Activated naive CD8-positive, alpha-beta T cell treated with anti-CD3 and anti-CD28 coated beads, Interleukin-2, amount 50 U/mL, for 24 hours (primary cell): ENCODE data around the gene SEL1L2.

Experiments
- ATAC-seq: fragments of 150-1000 bp; cut with Tn5 transposase; one replicate; pipeline ENCODE4 v1.10.0; 2021
- DNase-seq: peaks from one replicate; pipeline ENCODE4 v3.0.0; 2021
- H3K27ac Mint-ChIP-seq: one replicate; pipeline ENCODE4 v1.8.0; 2021; ENCODE audit warnings: mild to moderate bottlenecking, mixed read lengths
- H3K27me3 Mint-ChIP-seq: one replicate; pipeline ENCODE4 v1.8.0; 2021; ENCODE audit warnings: mixed read lengths
- H3K36me3 Mint-ChIP-seq: one replicate; pipeline ENCODE4 v1.8.0; 2021; ENCODE audit warnings: low read depth, mixed read lengths
- H3K4me1 Mint-ChIP-seq: one replicate; pipeline ENCODE4 v1.8.0; 2021; ENCODE audit warnings: mixed read lengths
- H3K4me3 Mint-ChIP-seq: one replicate; pipeline ENCODE4 v1.8.0; 2021; ENCODE audit warnings: mild to moderate bottlenecking, moderate library complexity, mixed read lengths
- H3K9me3 Mint-ChIP-seq: one replicate; pipeline ENCODE4 v1.8.0; 2021; ENCODE audit warnings: mixed read lengths

Gene SEL1L2

GRCh38 chr20:13865156-13865555, 125.3 kb downstream of the SEL1L2 start:
- Mint-ChIP-seq H3K36me3 (no peaks in the 10 kb centered on the region), H3K4me1 (no peaks in the 10 kb centered on the region), H3K27ac (no peak overlapping the region), H3K4me3 (no peak overlapping the region), H3K27me3 (peaks cover 6% of the 10 kb centered on the region), H3K9me3 (no peaks in the 10 kb centered on the region)
- ATAC-seq (no peak), DNase-seq (no peak)

DNA sequence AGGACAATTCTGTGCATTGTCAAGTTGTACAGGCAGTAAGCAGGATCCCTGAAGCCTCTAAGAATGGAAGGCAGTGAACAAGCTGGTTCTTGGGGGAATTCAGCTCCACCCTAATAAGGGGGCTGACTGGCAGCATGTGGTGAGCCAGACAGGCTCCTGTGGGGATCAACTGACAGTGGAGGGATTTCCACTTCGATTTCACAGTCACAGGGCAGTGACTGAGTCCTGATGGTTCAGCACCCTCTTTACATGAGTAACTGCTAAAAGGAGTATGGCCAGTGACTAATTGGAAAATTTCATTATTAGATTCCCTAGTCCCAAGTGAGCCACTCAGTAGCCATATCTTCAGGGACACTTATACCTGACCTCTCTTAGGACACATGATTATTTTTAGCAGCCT, 127.2 kb downstream of the SEL1L2 start:
- Mint-ChIP-seq H3K4me3 (no peak overlapping the region), H3K36me3 (no peaks in the 10 kb centered on the region), H3K27ac (no peak overlapping the region), H3K27me3 (peaks cover 6% of the 10 kb centered on the region), H3K4me1 (no peaks in the 10 kb centered on the region), H3K9me3 (no peaks in the 10 kb centered on the region)
- DNase-seq (no peak), ATAC-seq (no peak)

GRCh38 chr20:13862245-13862644, 128.2 kb downstream of the SEL1L2 start:
- Mint-ChIP-seq H3K4me1 (no peaks in the 10 kb centered on the region), H3K4me3 (no peak overlapping the region), H3K27me3 (peaks cover 6% of the 10 kb centered on the region), H3K9me3 (no peaks in the 10 kb centered on the region), H3K36me3 (no peaks in the 10 kb centered on the region), H3K27ac (no peak overlapping the region)
- ATAC-seq: no peak
- no peak for DNase-seq

- Mint-ChIP-seq H3K27ac (no peak overlapping the region), H3K9me3 (no peaks in the 10 kb centered on the region), H3K27me3 (peaks cover 12% of the 10 kb centered on the region), H3K4me1 (no peaks in the 10 kb centered on the region), H3K4me3 (no peak overlapping the region), H3K36me3 (no peaks in the 10 kb centered on the region)
- DNase-seq: no peak
- no peak for ATAC-seq
Observed at GRCh38 chr20:13858871-13859270, 131.5 kb downstream of the SEL1L2 start.

GRCh38 chr20:13858439-13858838, 132.0 kb downstream of the SEL1L2 start:
- Mint-ChIP-seq H3K27ac (no peak overlapping the region), H3K36me3 (no peaks in the 10 kb centered on the region), H3K4me1 (no peaks in the 10 kb centered on the region), H3K9me3 (no peaks in the 10 kb centered on the region), H3K27me3 (peaks cover 12% of the 10 kb centered on the region), H3K4me3 (no peak overlapping the region)
- no peak for DNase-seq
- no peak for ATAC-seq

DNA sequence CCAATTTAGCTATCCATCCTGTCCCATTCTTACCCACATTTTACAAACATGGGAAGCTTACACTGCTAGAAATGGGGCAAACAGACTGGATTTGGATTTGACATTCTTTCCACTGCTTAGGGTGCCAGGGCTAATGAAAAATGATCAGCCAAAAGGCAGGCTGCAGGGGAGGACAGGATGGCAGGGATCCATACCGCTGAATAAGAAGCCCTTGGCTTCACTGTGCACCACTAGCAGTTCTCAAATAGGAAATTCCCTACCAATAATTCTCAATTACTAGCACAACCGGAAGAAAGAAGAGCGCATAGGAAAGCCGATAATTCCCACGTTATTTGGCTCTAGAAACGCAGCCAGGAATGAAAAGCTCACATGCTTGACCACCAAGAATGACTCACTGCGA, 132.5 kb downstream of the SEL1L2 start:
- Mint-ChIP-seq H3K4me3 (no peak overlapping the region), H3K27me3 (peaks cover 12% of the 10 kb centered on the region), H3K9me3 (no peaks in the 10 kb centered on the region), H3K4me1 (no peaks in the 10 kb centered on the region), H3K27ac (no peak overlapping the region), H3K36me3 (no peaks in the 10 kb centered on the region)
- no peak for ATAC-seq
- no peak for DNase-seq

- no peak for ATAC-seq
- no peak overlapping the region for H3K4me3 Mint-ChIP-seq
- H3K27me3 Mint-ChIP-seq: peaks cover 12% of the 10 kb centered on the region
- no peaks in the 10 kb centered on the region for H3K4me1 Mint-ChIP-seq
- no peaks in the 10 kb centered on the region for H3K9me3 Mint-ChIP-seq
- DNase-seq: no peak
- no peaks in the 10 kb centered on the region for H3K36me3 Mint-ChIP-seq
- H3K27ac Mint-ChIP-seq: no peak overlapping the region
Observed at GRCh38 chr20:13857304-13857703, 133.1 kb downstream of the SEL1L2 start.

DNA sequence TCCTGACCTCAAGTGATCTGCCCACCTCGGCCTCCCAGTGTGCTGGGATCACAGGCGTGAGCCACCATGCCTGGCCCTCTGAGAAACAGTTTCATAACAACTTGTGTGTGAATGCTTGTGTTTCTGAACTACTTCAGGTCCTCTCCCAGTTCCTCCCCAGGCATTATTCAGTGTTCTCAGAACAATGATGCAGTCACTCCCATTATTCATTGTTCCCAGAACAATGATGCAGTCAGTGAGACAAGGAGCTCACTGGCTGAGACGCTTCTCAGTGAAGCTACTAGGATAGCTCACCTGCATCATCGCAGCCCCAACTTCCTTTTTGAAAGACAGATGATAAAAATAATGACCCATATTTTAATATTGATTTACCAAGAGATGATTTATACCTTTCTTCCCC, 134.1 kb downstream of the SEL1L2 start:
- Mint-ChIP-seq H3K27me3 (peaks cover 12% of the 10 kb centered on the region), H3K27ac (no peak overlapping the region), H3K36me3 (no peaks in the 10 kb centered on the region), H3K4me3 (no peak overlapping the region), H3K9me3 (no peaks in the 10 kb centered on the region), H3K4me1 (no peaks in the 10 kb centered on the region)
- DNase-seq: no peak
- ATAC-seq: no peak

GRCh38 chr20:13855613-13856012, 134.8 kb downstream of the SEL1L2 start:
- Mint-ChIP-seq H3K27me3 (peaks cover 9% of the 10 kb centered on the region), H3K36me3 (no peaks in the 10 kb centered on the region), H3K9me3 (no peaks in the 10 kb centered on the region), H3K4me1 (no peaks in the 10 kb centered on the region), H3K27ac (no peak overlapping the region), H3K4me3 (no peak overlapping the region)
- ATAC-seq (no peak), DNase-seq (no peak)

DNA sequence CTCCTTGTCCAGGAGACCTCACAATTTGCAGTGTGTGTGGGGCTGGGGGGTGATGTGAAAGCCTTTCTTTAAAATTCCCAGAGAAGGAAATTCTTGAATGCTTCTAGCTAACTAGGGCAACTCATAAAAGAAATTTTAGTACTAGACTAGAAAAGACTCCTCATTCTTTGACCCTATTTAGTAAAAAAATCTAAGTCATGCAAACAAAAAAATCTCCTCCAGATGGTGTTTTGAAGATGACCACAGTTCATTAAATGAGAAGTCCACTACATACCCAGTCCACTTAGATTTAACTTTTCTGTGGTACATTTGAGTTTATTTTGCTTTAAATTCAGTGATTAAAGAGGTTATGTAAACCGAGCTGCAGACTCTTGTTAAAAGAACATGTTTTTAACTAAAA, 138.1 kb downstream of the SEL1L2 start:
- DNase-seq (no peak), ATAC-seq (no peak)
- Mint-ChIP-seq H3K4me3 (no peak overlapping the region), H3K4me1 (no peaks in the 10 kb centered on the region), H3K27me3 (peaks cover 7% of the 10 kb centered on the region), H3K36me3 (no peaks in the 10 kb centered on the region), H3K27ac (no peak overlapping the region), H3K9me3 (no peaks in the 10 kb centered on the region)

- Mint-ChIP-seq H3K27ac (no peak overlapping the region), H3K9me3 (no peaks in the 10 kb centered on the region), H3K36me3 (no peaks in the 10 kb centered on the region), H3K4me1 (no peaks in the 10 kb centered on the region), H3K4me3 (no peak overlapping the region), H3K27me3 (peaks cover 3% of the 10 kb centered on the region)
- ATAC-seq (no peak), DNase-seq (no peak)
Observed at GRCh38 chr20:13851279-13851678, 139.1 kb downstream of the SEL1L2 start.

DNA sequence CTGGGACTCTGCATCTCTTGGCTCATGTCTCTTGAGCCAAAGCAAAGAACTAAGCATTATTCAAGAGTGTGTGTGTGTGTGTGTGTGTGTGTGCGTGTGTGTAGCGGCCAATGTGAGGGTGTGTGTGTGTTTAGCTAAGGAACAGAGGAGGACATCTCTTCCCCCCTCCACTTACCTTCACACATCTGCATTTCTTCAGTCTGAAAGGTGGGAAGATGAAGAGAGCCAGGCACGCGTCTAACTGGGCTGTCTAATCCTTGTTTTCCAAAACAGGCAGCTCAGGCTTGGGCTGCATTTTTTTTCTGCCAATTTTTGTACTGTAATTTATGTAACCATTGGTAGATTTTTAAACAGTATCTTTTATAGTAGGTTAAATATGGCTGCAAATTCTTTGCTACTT, 146.1 kb downstream of the SEL1L2 start:
- H3K27me3 Mint-ChIP-seq: peaks cover 4% of the 10 kb centered on the region
- no peaks in the 10 kb centered on the region for H3K36me3 Mint-ChIP-seq
- H3K4me3 Mint-ChIP-seq: no peak overlapping the region
- no peaks in the 10 kb centered on the region for H3K4me1 Mint-ChIP-seq
- no peak for DNase-seq
- no peak overlapping the region for H3K27ac Mint-ChIP-seq
- no peaks in the 10 kb centered on the region for H3K9me3 Mint-ChIP-seq
- no peak for ATAC-seq

DNA sequence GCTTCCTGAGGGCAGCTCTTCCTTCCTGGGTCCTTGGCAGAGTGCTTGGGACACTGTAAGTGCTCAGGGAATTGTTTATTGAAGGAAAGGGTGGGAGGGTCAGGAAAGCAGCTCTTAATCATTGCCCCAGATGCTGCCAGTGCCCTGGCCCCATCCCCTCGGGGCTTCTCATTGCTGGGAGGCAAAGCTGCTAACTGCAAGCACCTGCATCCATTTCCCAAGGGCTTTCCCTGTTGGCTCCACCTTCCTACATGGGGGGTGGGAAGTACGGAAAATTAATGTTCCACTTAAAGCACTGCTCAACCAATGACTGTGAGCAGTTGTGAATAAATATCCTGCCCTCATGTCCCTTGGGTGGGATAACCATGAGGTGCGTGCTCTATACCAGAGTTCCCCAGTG, 149.2 kb downstream of the SEL1L2 start:
- Mint-ChIP-seq H3K4me3 (no peak overlapping the region), H3K27ac (no peak overlapping the region), H3K9me3 (no peaks in the 10 kb centered on the region), H3K36me3 (no peaks in the 10 kb centered on the region), H3K4me1 (no peaks in the 10 kb centered on the region), H3K27me3 (peaks cover 8% of the 10 kb centered on the region)
- ATAC-seq (no peak), DNase-seq (no peak)

DNA sequence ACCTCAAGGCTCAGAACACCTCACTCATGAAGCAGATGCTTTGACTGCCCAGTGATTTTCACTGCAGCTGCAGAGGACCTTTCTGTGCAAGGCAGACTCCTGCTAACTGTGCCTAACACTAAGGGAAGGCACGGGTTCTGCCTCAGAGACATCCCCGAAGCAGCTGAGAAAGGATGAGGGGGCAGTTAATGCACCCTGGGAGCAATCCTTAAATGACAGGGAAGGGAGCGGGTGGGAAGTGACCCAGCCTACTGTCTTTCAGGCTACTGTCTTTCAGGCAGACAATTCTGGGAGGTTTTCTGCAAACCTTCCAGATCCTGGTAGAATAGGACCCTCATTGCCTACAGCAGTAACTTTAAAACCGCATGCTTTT, 150.3 kb downstream of the SEL1L2 start:
- H3K36me3 Mint-ChIP-seq: no peaks in the 10 kb centered on the region
- no peak overlapping the region for H3K27ac Mint-ChIP-seq
- peaks cover 8% of the 10 kb centered on the region for H3K27me3 Mint-ChIP-seq
- H3K4me1 Mint-ChIP-seq: no peaks in the 10 kb centered on the region
- no peak overlapping the region for H3K4me3 Mint-ChIP-seq
- no peak for DNase-seq
- no peak for ATAC-seq
- H3K9me3 Mint-ChIP-seq: no peaks in the 10 kb centered on the region

- H3K4me3 Mint-ChIP-seq: no peak overlapping the region
- H3K9me3 Mint-ChIP-seq: no peaks in the 10 kb centered on the region
- no peak for ATAC-seq
- H3K27ac Mint-ChIP-seq: no peak overlapping the region
- no peaks in the 10 kb centered on the region for H3K36me3 Mint-ChIP-seq
- no peaks in the 10 kb centered on the region for H3K4me1 Mint-ChIP-seq
- DNase-seq: no peak
- H3K27me3 Mint-ChIP-seq: peaks cover 8% of the 10 kb centered on the region
Observed at GRCh38 chr20:13839421-13840092, 150.9 kb downstream of the SEL1L2 start.

- DNase-seq (no peak), ATAC-seq (no peak)
- Mint-ChIP-seq H3K27me3 (peaks cover 8% of the 10 kb centered on the region), H3K9me3 (no peaks in the 10 kb centered on the region), H3K36me3 (no peaks in the 10 kb centered on the region), H3K4me3 (no peak overlapping the region), H3K27ac (no peak overlapping the region), H3K4me1 (no peaks in the 10 kb centered on the region)
Observed at GRCh38 chr20:13838664-13839063, 151.8 kb downstream of the SEL1L2 start.
